Activated CD4-positive, alpha-beta T cell treated with anti-CD3 and anti-CD28 coated beads, Interleukin-2, amount 10 ng/mL, durations not matched to agents 7 days and 5 days (primary cell): ENCODE results near the gene OR10A3. TPM values are rescaled to one million over a fixed set of nuclear protein-coding genes. Genes with fewer than 3 reads are reported as not detected.

Experiments
- CTCF ChIA-PET: fragments of 350-600 bp; sonication (Branson Sonifier 250); formaldehyde crosslinking; loops from one replicate; lab custom pipeline; 2021; ENCODE audit warnings: antibody characterized with exemption; lab: Charles Lee
- POLR2A ChIA-PET: fragments of 350-600 bp; sonication (Branson Sonifier 250); formaldehyde crosslinking; loops from one replicate; lab custom pipeline; 2021; ENCODE audit warnings: antibody characterized with exemption; lab: Charles Lee
- DNase-seq: peaks from one replicate; pipeline ENCODE4 v3.0.0-alpha.2; 2020
- H3K27ac Mint-ChIP-seq: one replicate; pipeline ENCODE4 v1.8.0; 2021; ENCODE audit warnings: mild to moderate bottlenecking, moderate library complexity, mixed read lengths
- H3K27me3 Mint-ChIP-seq: one replicate; pipeline ENCODE4 v1.8.0; 2021; ENCODE audit warnings: mixed read lengths
- H3K36me3 Mint-ChIP-seq: one replicate; pipeline ENCODE4 v1.8.0; 2021; ENCODE audit warnings: low read depth, mixed read lengths
- H3K4me1 Mint-ChIP-seq: one replicate; pipeline ENCODE4 v1.8.0; 2021; ENCODE audit warnings: mixed read lengths
- H3K4me3 Mint-ChIP-seq: one replicate; pipeline ENCODE4 v1.8.0; 2021; ENCODE audit warnings: mild to moderate bottlenecking, moderate library complexity, mixed read lengths
- H3K9me3 Mint-ChIP-seq: one replicate; pipeline ENCODE4 v1.8.0; 2021; ENCODE audit warnings: mixed read lengths
- total RNA-seq, 2 experiments: library from RNA; stranded (reverse); gene quantifications; one replicate each; pipeline ENCODE4 v1.2.3, GENCODE V29; 2021

The OR10A3 gene
- total RNA-seq, 2 experiments from 2014 or later = not detected

GRCh38 chr11:7898666-7899283, 42.7 kb downstream of the OR10A3 start:
- peaks cover 2% of the 10 kb centered on the region for H3K27me3 Mint-ChIP-seq
- POLR2A ChIA-PET = no interaction called here

GRCh38 chr11:7896009-7896785, 45.3 kb downstream of the OR10A3 start:
- Mint-ChIP-seq H3K4me1 (peaks cover 3% of the 10 kb centered on the region), H3K36me3 (no peaks in the 10 kb centered on the region), H3K27ac (no peak overlapping the region), H3K9me3 (no peaks in the 10 kb centered on the region), H3K4me3 (no peak overlapping the region), H3K27me3 (peaks cover 2% of the 10 kb centered on the region)
- CTCF ChIA-PET = no interaction called here
- POLR2A ChIA-PET = no interaction called here
- DNase-seq = no peak

More at GRCh38 chr11:7898666-7899283, 42.7 kb downstream of the OR10A3 start:
- Mint-ChIP-seq H3K4me3 (no peak overlapping the region), H3K4me1 (no peaks in the 10 kb centered on the region), H3K36me3 (no peaks in the 10 kb centered on the region), H3K9me3 (no peaks in the 10 kb centered on the region), H3K27ac (no peak overlapping the region)
- no peak for DNase-seq
- CTCF ChIA-PET = no interaction called here

GRCh38 chr11:7894251-7894650, 47.3 kb downstream of the OR10A3 start:
- ChIA-PET CTCF (interaction anchor here (1.5 to 2.6 kb wide), 2 partner anchors 16 to 94 kb away, joined by 3 to 7 read pairs; no protein-coding TSS in a partner anchor), POLR2A (no interaction called here)

GRCh38 chr11:7893796-7894195, 47.7 kb downstream of the OR10A3 start:
- H3K4me1 Mint-ChIP-seq = peaks cover 3% of the 10 kb centered on the region
- no peaks in the 10 kb centered on the region for H3K36me3 Mint-ChIP-seq
- CTCF ChIA-PET = interaction anchor here (1.5 to 2.6 kb wide), 2 partner anchors 17 to 95 kb away, joined by 3 to 7 read pairs; no protein-coding TSS in a partner anchor
- H3K27me3 Mint-ChIP-seq = peaks cover 8% of the 10 kb centered on the region
- H3K4me3 Mint-ChIP-seq = no peak overlapping the region
- POLR2A ChIA-PET = no interaction called here
- DNase-seq = no peak
- no peaks in the 10 kb centered on the region for H3K9me3 Mint-ChIP-seq
- no peak overlapping the region for H3K27ac Mint-ChIP-seq

More at GRCh38 chr11:7894251-7894650, 47.3 kb downstream of the OR10A3 start:
- Mint-ChIP-seq H3K9me3 (no peaks in the 10 kb centered on the region), H3K4me1 (peaks cover 3% of the 10 kb centered on the region), H3K27me3 (peaks cover 8% of the 10 kb centered on the region), H3K27ac (no peak overlapping the region), H3K4me3 (no peak overlapping the region), H3K36me3 (no peaks in the 10 kb centered on the region)
- DNase-seq = no peak

GRCh38 chr11:7892840-7893254, 48.7 kb downstream of the OR10A3 start:
- POLR2A ChIA-PET = no interaction called here
- H3K9me3 Mint-ChIP-seq = no peaks in the 10 kb centered on the region
- H3K4me1 Mint-ChIP-seq = peaks cover 3% of the 10 kb centered on the region

GRCh38 chr11:7892059-7892699, 49.3 kb downstream of the OR10A3 start:
- H3K9me3 Mint-ChIP-seq = no peaks in the 10 kb centered on the region
- ChIA-PET CTCF (interaction anchor here (0.5 to 2.6 kb wide), 2 partner anchors 18 to 422 kb away, joined by 3 to 7 read pairs; no protein-coding TSS in a partner anchor), POLR2A (no interaction called here)
- no peaks in the 10 kb centered on the region for H3K36me3 Mint-ChIP-seq
- peaks cover 11% of the 10 kb centered on the region for H3K27me3 Mint-ChIP-seq
- DNase-seq = no peak
- H3K4me3 Mint-ChIP-seq = no peak overlapping the region
- no peak overlapping the region for H3K27ac Mint-ChIP-seq
- H3K4me1 Mint-ChIP-seq = peaks cover 3% of the 10 kb centered on the region

More at GRCh38 chr11:7892840-7893254, 48.7 kb downstream of the OR10A3 start:
- Mint-ChIP-seq H3K27me3 (peaks cover 11% of the 10 kb centered on the region), H3K27ac (no peak overlapping the region), H3K4me3 (no peak overlapping the region), H3K36me3 (no peaks in the 10 kb centered on the region)
- DNase-seq = no peak
- CTCF ChIA-PET = interaction anchor here (0.5 to 2.6 kb wide), 3 partner anchors 18 to 423 kb away, joined by 3 to 7 read pairs (median 3); no protein-coding TSS in a partner anchor

GRCh38 chr11:7890417-7891172, 50.9 kb downstream of the OR10A3 start:
- Mint-ChIP-seq H3K4me3 (no peak overlapping the region), H3K9me3 (no peaks in the 10 kb centered on the region), H3K4me1 (peaks cover 3% of the 10 kb centered on the region), H3K27me3 (peaks cover 12% of the 10 kb centered on the region), H3K27ac (no peak overlapping the region), H3K36me3 (no peaks in the 10 kb centered on the region)
- no peak for DNase-seq
- ChIA-PET POLR2A (no interaction called here), CTCF (interaction anchor here (0.5 to 1.1 kb wide), 2 partner anchors 10 to 97 kb away, joined by 3 read pairs; partner anchors contain the start of gene EIF3F)

GRCh38 chr11:7889985-7890384, 51.5 kb downstream of the OR10A3 start:
- no peaks in the 10 kb centered on the region for H3K36me3 Mint-ChIP-seq
- no peak for DNase-seq
- H3K4me3 Mint-ChIP-seq = no peak overlapping the region
- ChIA-PET CTCF (interaction anchor here (1.1 kb wide), 1 partner anchor 97 kb away, joined by 3 read pairs; the partner anchor contains the start of gene EIF3F), POLR2A (no interaction called here)
- no peaks in the 10 kb centered on the region for H3K9me3 Mint-ChIP-seq
- H3K27ac Mint-ChIP-seq = no peak overlapping the region
- H3K4me1 Mint-ChIP-seq = peaks cover 3% of the 10 kb centered on the region
- peaks cover 12% of the 10 kb centered on the region for H3K27me3 Mint-ChIP-seq

Other genes starting within 250 kb of the OR10A3 start
- gene OVCH2, start 235.2 kb downstream of the OR10A3 start, total RNA-seq = not detected
- gene OR5P2, start 144.8 kb downstream of the OR10A3 start, total RNA-seq = not detected
- gene OR5P3, start 110.9 kb downstream of the OR10A3 start, total RNA-seq = not detected
- gene OR10A6, start 10.4 kb downstream of the OR10A3 start, total RNA-seq = not detected
- gene NLRP10, start 23.7 kb upstream of the OR10A3 start, total RNA-seq = not detected
- gene EIF3F, start 45.6 kb upstream of the OR10A3 start, total RNA-seq = 100 to 1,000 TPM; 256 to 262 TPM
- under 1 TPM; 0.08 to 0.12 TPM for gene TUB, start 139.5 kb upstream of the OR10A3 start, total RNA-seq
- gene RIC3, start 227.3 kb upstream of the OR10A3 start, total RNA-seq = 10 to 100 TPM; 16.9 to 20.1 TPM